Panc1 (cell line): ENCODE data around the gene FOXK1. TPM values are rescaled to one million over a fixed set of nuclear protein-coding genes. Genes with fewer than 3 reads are reported as not detected.

Source experiments
- ATAC-seq: fragments of 200-7000 bp; cut with Tn5 transposase; 2 replicates; pipeline ENCODE4 v1.9.1; 2020; ENCODE audit warnings: mild to moderate bottlenecking, moderate library complexity
- BruUV-seq: library from RNA; stranded (reverse); fragments of 400-500 nt; replicated peaks from 2 replicates; lab custom pipeline; 2021; lab: Mats Ljungman, UMichigan
- CTCF ChIA-PET: fragments of 300-600 bp; sonication (Branson Sonifier 250); formaldehyde crosslinking; loops from one replicate; lab custom pipeline; 2022; ENCODE audit warnings: antibody characterized with exemption; lab: Charles Lee
- POLR2A ChIA-PET: fragments of 300-600 bp; sonication (Branson Sonifier 250); formaldehyde crosslinking; loops from one replicate; lab custom pipeline; 2022; ENCODE audit warnings: antibody characterized with exemption; lab: Charles Lee
- DNase-seq: peaks from one replicate; pipeline ENCODE4 v3.0.0-alpha.2; 2010; ENCODE audit warnings: low read depth, low spot score
- H3K27ac ChIP-seq: 2 replicates; pipeline ENCODE4 v1.5.1; 2011; ENCODE audit warnings: mild to moderate bottlenecking, low read length, inconsistent platforms
- H3K27me3 ChIP-seq: fragments of 200-500 bp; sonication (Bioruptor generic); 2 replicates; pipeline ENCODE4 v1.6.0; 2014; ENCODE audit warnings: low read length, inconsistent platforms; ENCODE audit not compliant: control insufficient read depth, insufficient read depth
- H3K36me3 ChIP-seq: fragments of 200-500 bp; sonication (Bioruptor generic); 2 replicates; pipeline ENCODE4 v1.5.1; 2014; ENCODE audit warnings: inconsistent platforms, mild to moderate bottlenecking, low read length, moderate library complexity; ENCODE audit not compliant: control insufficient read depth, insufficient read depth
- H3K4me1 ChIP-seq: 2 replicates; pipeline ENCODE4 v1.5.1; 2011; ENCODE audit warnings: inconsistent platforms, mild to moderate bottlenecking, low read length, moderate library complexity; ENCODE audit not compliant: control insufficient read depth, insufficient read depth
- H3K4me3 ChIP-seq, 2 experiments: 2 replicates each; pipeline ENCODE4 v1.5.1; 2011 to 2012; ENCODE audit warnings: low read depth in 2 of 2, low read length in 2 of 2, mild to moderate bottlenecking in 2 of 2, inconsistent platforms in 1 of 2, moderate library complexity in 1 of 2
- H3K9me3 ChIP-seq: fragments of 200-500 bp; sonication (Bioruptor generic); 2 replicates; pipeline ENCODE4 v1.5.1; 2014; ENCODE audit warnings: low read depth, mild to moderate bottlenecking, inconsistent platforms, low read length, moderate library complexity; ENCODE audit not compliant: control insufficient read depth, insufficient read depth
- CTCF ChIP-seq: fragments of 450-650 bp; IDR thresholded peaks from 2 replicates; pipeline ENCODE4 v1.5.1; 2017; ENCODE audit warnings: mild to moderate bottlenecking
- POLR2AphosphoS5 ChIP-seq: IDR thresholded peaks from 2 replicates; pipeline ENCODE4 v1.6.1; 2012; ENCODE audit warnings: mild to moderate bottlenecking, low read depth, low read length, moderate library complexity
- REST ChIP-seq, 2 experiments: IDR thresholded peaks; 2 replicates each; pipeline ENCODE4 v1.6.1; 2011 to 2012; ENCODE audit warnings: low read depth in 2 of 2, control low read depth in 1 of 2, low read length in 1 of 2, mild to moderate bottlenecking in 1 of 2, moderate library complexity in 1 of 2; ENCODE audit not compliant: insufficient read depth in 1 of 2
- SIN3A ChIP-seq: IDR thresholded peaks from 2 replicates; pipeline ENCODE4 v1.6.1; 2012; ENCODE audit warnings: low read depth, mild to moderate bottlenecking, low read length, moderate library complexity, borderline replicate concordance; ENCODE audit not compliant: insufficient read depth
- TCF7L2 ChIP-seq: IDR thresholded peaks from 2 replicates; pipeline ENCODE4 v1.6.1; 2011; ENCODE audit warnings: mild to moderate bottlenecking, low read depth, low read length, inconsistent platforms
- in situ Hi-C: cut with HindIII; loops from 2 replicates; pipeline ENCODE4 v1.10.0; 2016; ENCODE audit warnings: low sequenced_read_pairs, low pct_unique_long_range_greater_than_20kb
- intact Hi-C: fragments of 100-400 bp; cut with micrococcal nuclease; formaldehyde crosslinking; loops from one replicate; pipeline ENCODE4 v1.10.0; 2022; ENCODE audit not compliant: unreplicated experiment
- total RNA-seq: library from RNA; stranded (reverse); gene quantifications from one replicate; pipeline ENCODE4 v1.2.1, GENCODE V29; 2021; ENCODE audit not compliant: unreplicated experiment

FOXK1 gene
- total RNA-seq, 1 experiment from 2014 or later = 72.7 TPM

DNA sequence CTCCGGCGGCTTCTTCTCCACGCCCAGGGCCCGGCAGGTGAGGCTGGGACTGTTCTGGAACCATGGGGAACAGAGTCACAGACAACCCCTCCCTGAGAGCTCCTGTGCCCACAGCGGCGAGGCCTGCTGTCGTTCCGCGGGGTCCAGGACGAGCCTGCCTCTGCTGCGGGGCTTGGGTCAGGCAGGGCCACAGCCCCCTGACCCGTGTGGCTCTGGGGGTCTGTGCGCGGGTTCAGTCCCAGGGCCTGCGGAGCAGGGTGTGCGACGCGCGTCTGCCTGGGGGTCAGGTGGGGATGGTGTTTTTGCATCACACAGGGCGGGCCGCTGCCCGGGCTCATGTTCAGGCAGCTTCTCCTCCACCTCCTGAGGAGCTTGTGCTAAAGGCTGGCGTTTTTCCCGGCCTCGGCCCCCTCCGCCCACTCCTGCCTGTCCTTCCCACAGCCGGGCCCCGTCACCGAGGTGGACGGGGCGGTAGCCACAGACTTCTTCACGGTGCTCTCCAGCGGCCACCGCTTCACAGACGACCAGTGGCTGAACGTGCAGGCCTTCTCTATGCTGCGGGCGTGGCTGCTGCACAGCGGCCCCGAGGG, 101.8 kb downstream of the FOXK1 start:
- POLR2A ChIA-PET = no interaction called here
- no TSS peak for BruUV-seq
- CTCF ChIA-PET = no interaction called here

DNA sequence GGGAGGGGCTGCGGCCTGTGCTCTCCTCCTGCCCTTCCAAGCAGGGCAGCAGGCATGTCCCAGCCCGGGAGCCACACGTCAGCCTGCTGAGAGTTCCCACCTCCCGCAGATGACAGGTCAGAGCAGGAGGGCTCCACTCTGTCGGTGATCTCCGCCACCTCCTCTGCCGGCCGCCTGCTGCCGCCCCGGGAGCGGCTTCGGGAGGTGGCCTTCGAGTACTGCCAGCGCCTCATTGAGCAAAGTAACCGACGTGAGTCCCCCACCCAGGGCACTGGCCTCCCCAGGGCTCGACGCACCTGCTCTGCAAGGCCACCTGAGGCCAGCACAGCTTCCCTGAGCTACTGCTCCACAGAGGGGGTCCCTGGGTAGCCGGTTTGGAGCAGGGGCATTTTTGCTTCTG, 102.7 kb downstream of the FOXK1 start:
- no peaks in the 10 kb centered on the region for H3K27me3 ChIP-seq
- in situ Hi-C loops (no loop called here), intact Hi-C loops (no loop called here)
- BruUV-seq = no TSS peak
- CTCF ChIA-PET = no interaction called here
- no peak overlapping the region for H3K27ac ChIP-seq
- DNase-seq (no peak), ATAC-seq (no peak)
- no peak for TF ChIP-seq REST (IDR thresholded peaks at IDR 0.05; ENCODE audit: insufficient read depth in 1 of 2, low read depth in 2 of 2, low read length in 1 of 2)
- TF ChIP-seq CTCF = no peak
- TF ChIP-seq TCF7L2 = no peak
- no peak for TF ChIP-seq SIN3A
- no peak for TF ChIP-seq POLR2AphosphoS5
- H3K36me3 ChIP-seq = no peaks in the 10 kb centered on the region; the same call in 1 of the 2 replicates
- POLR2A ChIA-PET = no interaction called here
- no peaks in the 10 kb centered on the region for H3K9me3 ChIP-seq
- H3K4me3 ChIP-seq = no peak overlapping the region
- no peaks in the 10 kb centered on the region for H3K4me1 ChIP-seq

More for the DNA sequence above, 101.8 kb downstream of the FOXK1 start:
- ATAC-seq (0 out of 2 replicates have a peak, but pooled peaks have one; percentile 9), DNase-seq (no peak)
- Histone ChIP-seq H3K9me3 (no peaks in the 10 kb centered on the region), H3K4me1 (no peaks in the 10 kb centered on the region), H3K36me3 (no peaks in the 10 kb centered on the region; the same call in 1 of the 2 replicates), H3K4me3 (no peak overlapping the region), H3K27ac (no peak overlapping the region), H3K27me3 (no peaks in the 10 kb centered on the region)
- TF ChIP-seq CTCF (no peak), SIN3A (no peak), REST (IDR thresholded peaks at IDR 0.05; ENCODE audit: insufficient read depth in 1 of 2, low read depth in 2 of 2, low read length in 1 of 2) (no peak), POLR2AphosphoS5 (no peak), TCF7L2 (no peak)
- in situ Hi-C loops = no loop called here
- intact Hi-C loops = no loop called here
